Globus pallidus (tissue), 1 donor: ENCODE data around the gene PPP2R3A.

ENCODE experiments used
- DNase-seq: peaks from one replicate; pipeline ENCODE4 v3.0.0-alpha.2; 2015; ENCODE audit warnings: low spot score

PPP2R3A gene

DNA sequence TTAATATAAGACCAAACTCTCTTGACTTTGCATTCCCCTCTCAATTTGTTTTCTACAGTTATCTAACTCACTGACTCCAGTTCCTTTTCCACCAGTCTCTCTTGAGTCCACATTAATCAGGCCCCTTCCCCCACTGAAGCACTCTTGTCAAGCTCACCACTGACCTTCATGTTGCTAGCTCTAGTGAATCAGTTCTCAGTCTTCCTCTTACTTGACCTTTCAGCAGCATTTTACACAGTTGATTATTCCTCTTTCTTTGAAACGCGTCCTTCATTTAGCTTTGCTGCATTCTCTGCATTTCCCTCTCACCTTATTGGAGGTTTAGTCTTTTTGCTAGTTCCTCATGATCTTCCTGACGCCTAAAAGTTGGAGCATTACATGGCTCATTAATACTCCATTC is 8.3 kb downstream of the PPP2R3A start:
- DNase-seq, result no peak

DNA sequence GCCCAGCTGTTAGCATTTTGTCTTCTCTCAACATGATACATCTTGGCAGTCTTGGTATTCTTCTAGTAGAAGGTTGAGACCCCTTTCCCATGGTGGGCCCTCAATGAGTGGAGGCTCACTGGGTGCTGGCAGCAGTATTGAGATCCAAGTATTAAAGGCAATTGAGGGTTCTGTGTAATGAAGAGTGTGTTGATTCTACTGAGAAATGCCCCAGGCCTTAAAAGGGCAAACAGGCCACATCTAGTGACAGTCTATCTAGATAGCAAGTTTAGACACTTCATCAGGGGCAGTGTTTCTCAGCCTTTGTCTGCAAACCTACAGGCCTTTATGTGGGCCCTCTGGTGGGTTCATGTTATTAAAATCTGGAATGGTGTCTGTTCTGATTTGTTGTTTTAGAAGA is 9.5 kb downstream of the PPP2R3A start:
- DNase-seq, result no peak

DNA sequence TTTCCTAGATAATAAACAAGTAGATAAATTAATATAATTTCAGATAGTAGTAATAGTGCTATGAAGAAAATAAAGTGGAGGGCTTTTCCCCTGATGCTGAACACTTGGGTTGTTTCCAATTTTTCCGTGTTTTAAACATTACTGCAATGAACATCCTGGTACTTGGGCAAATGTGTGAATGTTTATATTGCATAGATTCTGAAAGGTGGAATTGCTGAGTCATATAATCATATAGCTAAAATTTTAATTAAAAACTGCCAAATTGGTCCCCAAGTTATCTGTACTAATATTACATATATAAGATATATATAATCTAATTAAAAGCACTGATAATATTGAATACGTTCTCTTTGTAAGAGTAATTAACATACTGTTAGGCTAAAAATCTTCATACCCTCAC is 10.0 kb downstream of the PPP2R3A start:
- no peak for DNase-seq

DNA sequence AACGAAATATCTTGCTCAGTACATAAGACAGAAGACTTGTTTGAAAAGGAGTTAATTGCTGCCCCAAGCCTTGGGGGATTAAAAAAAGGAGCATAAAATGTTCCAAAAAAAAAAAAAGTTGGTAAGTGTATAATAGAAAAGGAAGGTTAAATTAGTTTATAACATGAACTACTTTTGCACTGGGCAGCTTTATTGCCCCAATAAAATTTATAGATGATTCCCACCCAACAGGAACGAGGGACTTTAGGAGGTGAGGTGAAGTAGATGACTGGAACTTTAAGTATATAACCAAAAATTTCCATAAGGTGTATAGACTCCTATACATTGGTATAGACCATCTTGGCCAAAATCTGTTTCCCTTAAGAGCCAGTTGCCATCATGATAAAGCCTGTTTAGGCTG is 14.8 kb downstream of the PPP2R3A start:
- no peak for DNase-seq

DNA sequence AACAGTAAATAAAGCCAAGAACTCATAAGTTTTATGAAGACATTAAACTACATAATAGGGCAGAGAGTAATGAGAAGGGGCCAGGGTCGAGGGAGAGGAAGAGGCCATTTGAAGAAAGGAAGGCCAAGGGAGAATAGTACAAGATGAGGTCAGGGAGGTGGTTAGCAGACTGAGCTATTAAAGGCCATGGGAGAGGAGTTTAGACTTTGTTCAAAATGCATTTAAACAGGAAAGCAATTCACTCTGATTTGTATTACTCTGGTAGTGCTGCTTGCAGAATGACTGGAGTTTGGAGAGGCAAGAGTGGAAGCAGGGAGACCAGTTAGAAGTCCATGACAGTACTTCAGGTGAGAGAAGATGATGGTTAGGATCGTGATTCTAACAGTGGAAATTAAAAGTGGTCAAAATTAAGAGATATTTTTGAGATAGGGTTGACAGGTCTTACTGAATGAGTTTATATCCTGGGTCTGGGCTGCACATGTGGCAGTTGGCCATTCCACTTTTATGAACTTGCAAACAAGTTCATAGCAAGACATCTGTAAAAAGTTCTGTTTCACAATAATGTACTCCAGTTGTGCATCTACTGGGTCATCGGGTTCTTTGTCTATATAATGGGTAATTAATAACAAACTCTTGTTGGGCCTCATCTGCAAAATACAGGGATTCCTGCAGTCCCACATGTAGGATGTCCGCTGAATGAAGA is 16.3 kb downstream of the PPP2R3A start:
- DNase-seq, result no peak

DNA sequence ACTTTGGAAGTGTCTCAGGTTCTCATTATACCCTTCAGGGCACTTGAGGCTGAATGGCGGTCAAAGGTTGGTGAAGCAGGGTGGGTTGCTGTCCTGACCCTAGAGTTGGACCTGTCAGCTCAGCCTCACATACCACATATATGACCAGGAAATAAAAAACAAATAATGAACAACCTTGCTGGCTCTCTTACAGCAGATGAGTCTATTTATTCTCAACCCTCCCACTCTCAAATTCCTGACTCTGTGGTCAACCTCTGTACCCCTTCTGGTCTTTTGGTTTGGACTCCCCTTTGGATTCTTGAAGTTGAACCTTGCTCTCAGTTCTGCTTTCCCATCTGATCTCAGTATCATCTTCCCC is 16.9 kb downstream of the PPP2R3A start:
- DNase-seq, result no peak

DNA sequence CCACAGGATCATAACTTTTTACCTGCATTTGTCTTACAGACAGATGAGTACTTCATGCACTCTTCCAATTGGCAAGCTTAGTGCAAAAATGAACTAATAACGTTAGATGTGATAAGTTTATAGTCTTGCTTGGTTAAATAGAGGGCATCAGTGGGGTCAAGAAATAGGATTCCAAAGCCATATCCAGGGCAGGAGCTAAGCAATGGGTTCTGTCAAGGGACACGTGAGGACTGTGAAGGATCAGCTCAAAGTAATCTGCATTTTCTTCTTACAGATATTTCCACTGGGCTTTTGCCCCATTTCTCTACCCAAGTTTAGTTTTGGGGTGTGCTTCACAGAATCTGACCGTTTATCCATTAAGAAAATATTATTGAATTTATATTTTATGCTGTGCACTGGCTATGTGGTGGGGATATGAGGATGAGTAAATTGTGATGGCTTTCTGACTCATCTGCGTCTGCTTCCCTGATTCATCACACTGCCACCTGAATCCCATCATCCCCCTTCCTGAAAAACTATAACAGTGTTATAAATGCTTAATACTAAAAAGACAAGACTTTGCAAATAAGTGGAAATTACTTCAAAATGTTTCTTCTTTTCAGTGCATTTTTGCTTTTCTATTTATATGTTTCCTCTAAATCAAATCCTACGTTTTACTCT is 17.5 kb downstream of the PPP2R3A start:
- DNase-seq, result no peak

DNA sequence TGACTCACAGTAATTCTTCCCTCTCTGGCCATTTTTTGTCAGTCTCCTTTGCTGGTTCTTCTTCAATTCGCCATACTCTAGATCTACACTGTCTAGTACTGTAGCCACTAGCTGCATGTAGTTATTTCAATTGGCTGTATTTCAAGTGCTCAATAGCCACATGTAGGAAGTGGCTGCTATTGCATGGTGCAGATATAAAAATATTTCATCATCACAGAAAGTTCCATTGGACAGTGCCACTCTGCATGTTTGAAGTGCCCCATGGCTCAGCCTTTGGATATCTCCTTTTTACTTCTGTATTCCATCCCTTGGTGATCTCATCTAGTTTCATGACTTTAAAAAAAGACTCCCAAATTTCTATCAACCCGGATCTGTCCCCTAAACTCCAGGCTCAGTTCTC is 22.1 kb downstream of the PPP2R3A start:
- DNase-seq, result no peak

DNA sequence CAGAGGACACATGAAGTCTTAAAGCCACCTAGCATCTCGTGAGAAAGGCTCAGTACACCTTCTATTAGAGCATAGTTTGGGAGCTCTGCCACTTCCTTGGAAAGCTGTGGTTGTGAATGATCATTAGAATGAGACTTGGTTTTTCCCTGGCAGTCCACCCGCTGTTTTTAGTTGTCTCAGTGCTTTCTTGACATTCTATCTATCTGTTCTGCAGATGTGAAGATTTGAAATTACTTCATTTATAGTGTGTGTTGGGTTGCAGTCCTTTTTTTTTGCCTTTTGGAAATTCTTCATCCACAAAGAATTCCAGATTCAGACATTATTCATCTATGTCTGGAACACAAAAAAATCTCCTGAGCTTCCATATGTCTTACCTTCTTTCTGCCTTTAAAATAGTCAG is 23.7 kb downstream of the PPP2R3A start:
- DNase-seq, result no peak

DNA sequence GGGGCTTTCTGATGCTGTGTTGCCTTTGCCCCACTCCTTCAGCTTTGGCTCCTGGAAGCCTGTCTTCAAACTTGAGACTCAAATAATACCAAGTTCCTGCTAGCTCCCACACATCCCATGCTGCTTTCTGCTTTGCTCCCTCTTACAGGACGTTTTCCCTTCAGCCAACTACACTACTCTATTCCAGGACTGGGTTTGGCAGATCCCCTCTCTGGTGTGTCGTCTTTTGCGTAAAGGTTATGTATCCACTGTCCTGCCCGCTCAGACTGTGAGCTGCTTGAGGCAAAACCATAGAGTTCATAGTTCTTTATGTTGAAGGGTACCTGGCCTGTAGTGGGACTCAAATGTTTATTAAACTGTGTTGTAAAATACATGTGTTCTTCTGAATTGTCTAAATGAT is 25.4 kb downstream of the PPP2R3A start:
- DNase-seq, result no peak

DNA sequence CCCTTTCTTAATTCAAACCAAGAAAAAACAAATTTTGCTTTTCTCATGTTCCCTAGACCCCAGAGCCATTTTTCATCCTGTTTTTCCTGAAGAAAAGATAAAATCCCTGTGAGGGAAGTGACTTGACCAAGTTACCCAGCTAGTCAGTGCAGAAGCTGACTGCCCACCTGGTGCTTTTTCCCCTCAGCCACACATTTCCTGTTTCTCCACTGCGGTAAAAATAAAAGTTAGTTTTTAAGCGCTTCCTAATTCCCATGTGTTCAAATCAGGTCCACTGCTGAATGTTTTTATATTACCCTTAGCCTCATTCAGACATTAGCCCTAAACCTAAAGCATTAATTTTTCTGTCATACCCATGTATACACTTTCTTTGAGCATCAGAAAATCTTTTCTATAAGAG is 26.1 kb downstream of the PPP2R3A start:
- DNase-seq, result no peak

DNA sequence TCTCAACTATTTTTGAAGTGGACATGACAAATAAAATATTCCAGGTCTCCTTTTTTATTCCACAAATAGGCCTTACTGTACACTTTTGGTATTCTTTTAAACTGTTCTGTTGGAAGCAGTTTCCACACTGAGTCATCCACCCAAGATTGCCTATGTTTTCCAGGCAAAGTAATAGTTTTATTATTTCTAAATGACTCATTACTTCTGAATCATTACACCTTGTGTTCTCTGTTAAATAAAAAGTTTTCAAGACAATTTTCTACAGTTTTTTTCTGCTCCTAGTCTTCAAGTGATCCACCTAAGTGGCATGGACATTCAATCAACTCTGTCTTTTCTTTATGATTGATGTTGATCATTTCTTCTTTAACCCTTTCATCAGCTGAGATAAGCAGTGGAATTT is 26.5 kb downstream of the PPP2R3A start:
- DNase-seq, result no peak

DNA sequence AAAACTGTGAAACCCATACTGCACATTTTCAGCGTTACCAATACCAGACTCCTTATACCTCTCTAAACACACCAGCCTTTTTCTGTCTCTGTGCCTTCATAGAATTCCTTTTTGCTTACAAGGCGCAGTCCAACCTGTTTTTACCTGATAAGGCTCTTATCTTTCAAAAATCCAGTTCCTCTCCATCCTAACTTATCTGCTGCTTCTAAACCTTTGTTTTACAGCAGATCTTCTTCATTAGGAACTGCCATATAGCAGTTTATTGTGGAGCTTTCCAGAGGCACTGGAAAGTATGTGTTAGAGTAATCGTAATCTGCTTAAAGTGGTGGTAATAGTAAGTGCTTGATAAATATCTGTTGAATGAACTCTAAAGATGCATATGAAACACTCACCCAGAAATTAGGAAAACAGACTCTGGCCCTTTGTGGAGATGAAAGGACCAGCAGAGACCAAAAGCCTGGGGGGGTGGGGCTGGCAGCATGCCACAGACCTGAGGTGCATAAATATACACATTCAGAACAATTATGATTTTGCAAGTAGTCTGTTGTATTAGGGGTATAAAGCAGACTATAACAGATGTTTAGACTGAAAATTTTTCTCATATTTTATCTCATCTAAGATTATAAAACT is 29.3 kb downstream of the PPP2R3A start:
- DNase-seq, result no peak

DNA sequence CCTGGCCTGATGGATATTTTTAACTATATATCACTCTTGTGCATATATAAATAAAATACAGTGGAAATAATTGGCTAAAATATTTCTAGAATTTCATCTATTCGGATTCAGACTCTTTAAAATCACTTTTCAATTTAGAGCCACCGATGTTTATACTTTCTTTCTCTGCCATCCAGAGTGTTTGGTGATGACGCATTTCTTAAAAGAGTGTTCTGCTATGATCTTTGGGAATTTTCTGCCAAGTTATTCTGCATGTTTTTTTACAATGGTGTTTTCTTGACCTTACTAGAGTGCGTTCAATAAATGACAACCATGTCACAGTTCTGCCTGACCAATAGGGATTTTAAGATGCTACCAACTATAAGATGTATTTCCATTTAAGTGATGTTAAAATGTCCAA is 30.2 kb downstream of the PPP2R3A start:
- no peak for DNase-seq

DNA sequence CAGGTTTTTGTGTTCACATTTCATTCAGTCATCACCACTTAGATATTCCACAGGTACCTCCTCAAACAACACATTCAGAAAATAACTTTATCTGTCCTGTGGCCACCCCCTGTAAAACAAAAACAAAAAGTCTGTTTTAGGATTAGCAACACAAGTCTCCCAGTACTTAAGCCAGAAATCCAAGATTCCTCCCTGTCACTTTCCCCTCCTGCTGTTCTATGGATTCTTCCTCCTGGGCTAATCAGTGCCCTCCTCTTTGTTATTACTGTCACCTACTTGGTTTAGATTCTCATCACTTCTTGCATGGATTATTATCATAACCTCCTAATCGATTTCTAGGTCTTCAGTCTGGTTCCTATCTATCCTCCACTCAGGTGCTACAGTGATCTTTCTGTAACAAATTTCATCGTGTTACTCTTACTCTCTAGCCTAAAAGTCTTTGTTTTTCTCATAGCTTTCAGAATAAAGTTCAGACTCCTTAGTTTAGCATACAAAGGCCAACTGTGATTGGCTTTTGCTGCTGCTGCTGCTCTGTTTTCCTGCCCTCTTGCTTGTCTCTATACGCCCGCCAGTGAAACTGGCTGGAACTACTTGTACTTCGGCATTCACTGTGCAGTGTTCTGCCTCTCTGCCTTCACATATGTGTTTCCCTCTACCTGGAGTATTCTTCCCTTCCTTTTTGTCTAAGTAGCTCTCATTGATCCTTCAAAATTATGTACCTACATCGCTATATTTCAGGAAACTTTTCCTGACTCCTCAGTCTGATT is 32.2 kb downstream of the PPP2R3A start:
- DNase-seq, result peak; percentile 52

DNA sequence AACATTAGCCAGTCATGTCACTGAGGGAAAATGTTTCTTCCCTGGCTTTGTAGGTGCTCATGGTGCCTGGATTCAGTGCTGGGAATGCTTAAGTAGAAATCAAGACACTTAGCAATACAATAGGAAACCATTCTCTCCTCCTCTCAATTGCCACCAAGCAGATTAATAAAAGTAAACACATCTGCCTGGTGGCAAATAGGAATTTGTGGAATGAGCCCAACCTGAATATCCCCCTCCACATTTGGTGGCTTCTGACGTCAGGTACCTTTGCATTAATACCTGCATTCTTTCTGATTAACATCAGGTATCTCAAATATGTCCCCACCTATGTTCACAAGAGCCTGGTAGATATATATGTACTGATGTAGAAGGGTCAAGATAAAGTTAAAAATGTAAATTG is 42.7 kb downstream of the PPP2R3A start:
- no peak for DNase-seq

DNA sequence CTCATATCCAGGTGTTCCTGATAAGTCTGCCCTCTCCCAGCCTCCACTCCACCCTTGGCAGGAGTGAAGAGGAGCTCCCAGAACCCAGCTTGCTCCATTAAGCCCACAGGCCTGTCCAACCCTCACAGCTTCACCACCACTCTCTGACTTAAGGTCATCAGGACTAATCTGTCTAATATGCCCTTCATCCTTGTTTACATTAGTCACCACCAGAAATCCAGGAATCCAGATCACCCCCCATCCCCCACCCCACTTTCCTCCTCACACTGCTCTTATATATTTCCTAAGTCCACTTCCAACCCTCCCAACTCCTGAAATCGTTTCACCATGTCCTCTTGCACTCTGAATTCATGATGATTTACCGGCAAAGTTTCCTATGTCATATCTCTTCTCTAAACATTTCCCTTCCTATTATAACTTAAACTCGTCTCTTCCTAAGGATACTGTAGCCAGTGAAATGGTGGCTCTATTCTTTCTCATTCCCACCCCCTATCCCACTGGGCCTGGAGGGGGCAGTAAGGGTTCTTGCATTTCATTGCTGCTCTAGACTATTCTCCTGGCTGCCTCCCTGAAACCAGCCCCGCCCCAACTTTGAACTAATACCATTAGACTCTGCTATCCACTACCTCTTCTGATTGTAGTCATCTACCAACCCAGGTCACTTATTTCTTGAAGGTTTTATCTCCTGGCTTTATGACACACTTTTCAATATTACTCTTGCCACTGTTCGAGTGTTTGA is 43.4 kb downstream of the PPP2R3A start:
- DNase-seq, result no peak

DNA sequence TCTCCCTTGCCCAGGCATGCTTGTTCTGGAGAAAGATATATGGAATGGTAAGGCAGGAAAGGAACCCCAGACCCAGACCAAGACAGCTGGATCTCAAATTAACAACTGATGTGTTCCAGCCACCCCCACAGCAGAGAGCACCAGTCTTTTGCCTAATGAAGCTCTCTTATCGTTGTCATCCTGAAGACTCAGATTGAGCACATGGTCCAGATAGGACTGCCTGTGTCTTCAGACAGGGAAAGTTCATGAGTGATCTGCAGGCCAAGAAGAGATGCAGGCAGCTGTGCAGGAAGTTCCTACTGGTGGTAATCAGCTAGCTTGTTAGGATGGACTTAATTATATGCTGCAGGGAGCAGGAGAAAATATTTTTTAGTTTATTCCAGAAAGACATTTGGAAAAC is 53.3 kb downstream of the PPP2R3A start:
- DNase-seq, result no peak

DNA sequence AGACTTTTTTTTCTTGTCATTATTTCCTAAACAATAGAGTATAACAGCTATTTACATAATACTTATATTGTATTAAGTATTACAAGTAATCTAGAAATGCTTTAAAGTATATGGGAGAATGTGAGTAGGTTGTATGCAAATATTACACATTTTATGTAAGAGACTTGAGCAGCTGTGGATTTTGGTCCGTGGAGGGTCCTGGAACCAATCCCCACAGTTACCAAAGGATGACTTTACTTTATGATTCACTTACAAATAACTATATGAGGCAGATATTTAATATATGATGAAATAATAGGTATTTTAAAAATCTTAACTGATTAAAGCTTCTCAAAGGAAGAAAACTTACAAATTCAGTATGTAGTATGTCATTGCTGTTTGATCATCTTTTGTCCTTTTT is 56.3 kb downstream of the PPP2R3A start:
- no peak for DNase-seq

DNA sequence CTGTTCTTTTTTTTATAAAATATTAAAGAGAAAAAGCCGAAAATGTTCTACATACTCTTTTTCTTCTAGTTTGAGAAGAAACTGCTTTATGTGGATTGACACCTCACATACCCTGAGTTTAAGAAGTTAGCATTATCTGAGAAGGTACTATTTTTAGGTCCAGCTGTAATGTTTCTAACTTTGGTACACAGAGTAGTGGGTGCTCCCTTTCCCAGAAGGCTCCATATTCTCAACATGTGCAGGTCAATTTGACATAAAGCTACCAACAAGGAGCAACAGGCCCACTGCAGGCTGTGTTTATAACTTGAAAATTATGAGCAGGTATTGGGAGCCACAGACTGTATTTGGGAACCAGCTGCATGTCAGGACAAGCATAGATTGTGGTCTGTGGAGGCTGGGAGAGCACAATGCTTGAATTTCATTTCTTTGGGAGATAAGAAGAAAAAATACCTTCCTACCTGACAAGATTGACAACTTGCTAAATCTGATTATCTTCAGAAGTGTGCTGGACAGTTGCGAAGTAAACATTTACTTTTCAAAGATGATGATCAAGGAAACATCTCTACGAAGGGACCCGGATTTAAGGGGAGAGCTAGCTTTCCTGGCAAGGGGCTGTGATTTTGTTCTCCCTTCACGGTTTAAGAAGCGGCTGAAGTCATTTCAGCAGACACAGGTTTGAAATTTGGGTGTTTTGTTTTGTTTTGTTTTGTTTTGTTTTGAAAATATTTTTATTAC is 57.2 kb downstream of the PPP2R3A start:
- DNase-seq, result no peak

DNA sequence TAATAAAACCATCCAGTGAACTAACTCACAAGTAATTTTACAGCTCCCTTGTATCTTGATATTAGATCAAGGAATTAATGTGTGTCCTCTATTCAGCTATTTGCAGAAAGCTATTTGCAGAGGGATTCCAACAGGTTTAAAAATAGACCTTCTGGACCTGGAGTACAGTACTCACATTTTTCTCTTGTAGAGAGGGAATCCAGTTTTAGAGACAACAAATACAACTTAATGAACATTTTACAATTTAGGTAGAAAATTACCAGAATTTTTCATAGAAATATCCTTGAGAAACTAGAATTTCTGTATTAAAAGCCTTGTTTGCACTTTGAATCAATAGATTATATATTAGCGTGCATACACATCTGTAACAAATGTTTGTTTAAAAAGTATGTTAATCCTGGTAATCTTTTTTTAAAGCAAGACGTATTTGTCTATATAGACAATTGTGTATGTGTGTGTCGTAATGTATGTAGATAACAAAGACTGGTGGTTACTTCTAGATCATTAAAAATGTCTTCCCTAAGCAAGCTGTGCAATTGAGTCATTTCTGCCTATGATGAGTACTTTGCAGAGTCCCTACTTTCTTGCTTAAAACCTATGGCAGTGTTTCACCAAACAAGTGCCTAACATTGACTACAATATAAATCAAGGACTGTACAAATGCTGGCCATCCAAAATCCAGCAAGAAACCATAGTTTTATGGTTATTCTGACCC is 57.9 kb downstream of the PPP2R3A start:
- DNase-seq, result no peak
